H1 (cell line): ENCODE results near the gene KCP. TPM values are rescaled to one million over a fixed set of nuclear protein-coding genes. Genes with fewer than 3 reads are reported as not detected.

Source experiments
- CTCF ChIA-PET: fragments of 300-600 bp; sonication (Branson Sonifier 250); formaldehyde crosslinking; loops from one replicate; lab custom pipeline; 2021; ENCODE audit not compliant: partially characterized antibody; lab: Charles Lee
- POLR2A ChIA-PET: fragments of 300-600 bp; sonication (Branson Sonifier 250); formaldehyde crosslinking; loops from one replicate; lab custom pipeline; 2021; ENCODE audit warnings: inconsistent platforms; ENCODE audit not compliant: partially characterized antibody; lab: Charles Lee
- DNase-seq, 2 experiments: peaks; one replicate each; pipeline versions ENCODE4 v3.0.0 to v3.0.0-alpha.2; 2010 to 2022; ENCODE audit warnings: low spot score in 2 of 2, low read depth in 1 of 2, mixed read lengths in 1 of 2
- FAIRE-seq: peaks from 2 replicates; lab custom pipeline; 2011; peaks lifted over from hg19 to GRCh38; lab: Jason Lieb, UNC
- H2AFZ ChIP-seq: 2 replicates; pipeline ENCODE4 v1.8.1; 2012; ENCODE audit warnings: low read length, inconsistent platforms
- H2AK5ac ChIP-seq: 2 replicates; pipeline ENCODE4 v1.6.1; 2013; ENCODE audit warnings: low read depth, low read length
- H2BK120ac ChIP-seq: replicated peaks from 2 replicates; pipeline ENCODE3; 2013; ENCODE audit warnings: low read depth, low read length, inconsistent platforms
- H2BK12ac ChIP-seq: 2 replicates; pipeline ENCODE4 v1.6.1; 2013; ENCODE audit warnings: low read depth, low read length
- H2BK15ac ChIP-seq: 2 replicates; pipeline ENCODE4 v1.6.1; 2013; ENCODE audit warnings: low read length
- H2BK20ac ChIP-seq: 2 replicates; pipeline ENCODE4 v1.6.1; 2013; ENCODE audit warnings: low read length
- H2BK5ac ChIP-seq: 2 replicates; pipeline ENCODE4 v1.6.1; 2013; ENCODE audit warnings: low read depth, low read length
- H3K14ac ChIP-seq: 2 replicates; pipeline ENCODE4 v1.6.1; 2013; ENCODE audit warnings: inconsistent platforms; ENCODE audit not compliant: insufficient read length
- H3K18ac ChIP-seq: 2 replicates; pipeline ENCODE4 v1.6.1; 2013; ENCODE audit warnings: low read length; ENCODE audit errors: extremely low read depth
- H3K23ac ChIP-seq: 2 replicates; pipeline ENCODE4 v1.6.1; 2013; ENCODE audit warnings: inconsistent platforms; ENCODE audit not compliant: insufficient read length
- H3K23me2 ChIP-seq: 2 replicates; pipeline ENCODE4 v1.6.1; 2013; ENCODE audit warnings: low read depth, low read length
- H3K27ac ChIP-seq: 2 replicates; pipeline ENCODE4 v1.6.1; 2011; ENCODE audit warnings: low read depth, low read length, inconsistent platforms
- H3K27me3 ChIP-seq, 4 experiments: replicated peaks in 1 of 4; 1 replicate in 1 of 4; 2 replicates in 3 of 4; pipeline versions ENCODE4 v1.6.1 to v1.8.1; 2011 to 2013; ENCODE audit warnings: low read length in 3 of 4, mild to moderate bottlenecking in 3 of 4, inconsistent platforms in 2 of 4, mixed read lengths in 2 of 4, moderate library complexity in 1 of 4; ENCODE audit not compliant: control insufficient read depth in 3 of 4, insufficient read depth in 3 of 4; ENCODE audit errors: extremely low read depth in 1 of 4
- H3K36me3 ChIP-seq, 4 experiments: 2 replicates each; pipeline versions ENCODE4 v1.6.1 to v1.8.1; 2011 to 2013; ENCODE audit warnings: mild to moderate bottlenecking in 4 of 4, low read length in 3 of 4, moderate library complexity in 2 of 4, control low read depth in 1 of 4, inconsistent platforms in 1 of 4; ENCODE audit not compliant: insufficient read depth in 4 of 4, control insufficient read depth in 2 of 4
- H3K4ac ChIP-seq: replicated peaks from 2 replicates; pipeline ENCODE3; 2013; ENCODE audit warnings: low read length, low read depth, mixed read lengths, inconsistent platforms; ENCODE audit not compliant: insufficient read length
- H3K4me1 ChIP-seq, 4 experiments: replicated peaks in 1 of 4; 1 replicate in 1 of 4; 2 replicates in 3 of 4; pipeline versions ENCODE4 v1.6.1 to v1.8.1; 2011 to 2013; ENCODE audit warnings: low read length in 3 of 4, inconsistent platforms in 2 of 4, mixed read lengths in 1 of 4; ENCODE audit not compliant: insufficient read depth in 4 of 4, control insufficient read depth in 3 of 4
- H3K4me2 ChIP-seq, 2 experiments: 2 replicates each; pipeline versions ENCODE4 v1.6.1 to v1.8.1; 2011 to 2013; ENCODE audit warnings: low read depth in 2 of 2, low read length in 2 of 2, control low read depth in 1 of 2, inconsistent platforms in 1 of 2, mild to moderate bottlenecking in 1 of 2; ENCODE audit not compliant: insufficient read depth in 1 of 2
- H3K4me3 ChIP-seq, 4 experiments: fragments of 200-600, 300-600 bp in 1 of 4; sonication (generic), shearing (Covaris generic), sonication (Bioruptor Twin) in 1 of 4; 2 replicates each; pipeline versions ENCODE4 v1.5.1 to v1.8.1; 2011 to 2016; ENCODE audit warnings: low read length in 4 of 4, low read depth in 3 of 4, control low read depth in 2 of 4, inconsistent platforms in 2 of 4, mild to moderate bottlenecking in 2 of 4, mixed read lengths in 1 of 4, moderate library complexity in 1 of 4; ENCODE audit not compliant: insufficient read depth in 2 of 4; ENCODE audit errors: extremely low read depth in 1 of 4
- H3K56ac ChIP-seq: replicated peaks from 2 replicates; pipeline ENCODE3; 2013; ENCODE audit warnings: low read depth, mild to moderate bottlenecking, mixed read lengths, low read length, inconsistent platforms; ENCODE audit not compliant: insufficient read length
- H3K79me1 ChIP-seq: 2 replicates; pipeline ENCODE4 v1.6.1; 2013; ENCODE audit warnings: low read depth, low read length, control low read depth
- H3K79me2 ChIP-seq, 2 experiments: 2 replicates each; pipeline versions ENCODE4 v1.6.1 to v1.8.1; 2012 to 2013; ENCODE audit warnings: low read length in 2 of 2, mild to moderate bottlenecking in 2 of 2, inconsistent platforms in 1 of 2; ENCODE audit not compliant: insufficient read depth in 2 of 2, control insufficient read depth in 1 of 2
- H3K9ac ChIP-seq, 4 experiments: replicated peaks in 1 of 4; 1 replicate in 1 of 4; 2 replicates in 3 of 4; pipeline versions ENCODE4 v1.6.1 to v1.8.1; 2011 to 2013; ENCODE audit warnings: low read depth in 3 of 4, low read length in 3 of 4, control low read depth in 2 of 4, mild to moderate bottlenecking in 2 of 4, moderate library complexity in 2 of 4, inconsistent platforms in 1 of 4; ENCODE audit errors: extremely low read depth in 1 of 4
- H3K9me3 ChIP-seq, 2 experiments: 2 replicates each; pipeline versions ENCODE4 v1.6.1 to v1.8.1; 2012 to 2013; ENCODE audit warnings: mild to moderate bottlenecking in 2 of 2, moderate library complexity in 2 of 2, control low read depth in 1 of 2, inconsistent platforms in 1 of 2, low read depth in 1 of 2, low read length in 1 of 2, mixed read lengths in 1 of 2; ENCODE audit not compliant: insufficient read depth in 2 of 2
- H4K20me1 ChIP-seq, 2 experiments: replicated peaks in 1 of 2; 2 replicates each; pipeline versions ENCODE3 to v1.8.1; 2011 to 2013; ENCODE audit warnings: inconsistent platforms in 2 of 2, low read length in 2 of 2, mild to moderate bottlenecking in 1 of 2; ENCODE audit not compliant: insufficient read depth in 2 of 2, control insufficient read depth in 1 of 2
- H4K5ac ChIP-seq: 2 replicates; pipeline ENCODE4 v1.6.1; 2013; ENCODE audit warnings: low read length, low read depth, mixed read lengths, inconsistent platforms; ENCODE audit not compliant: insufficient read length
- H4K8ac ChIP-seq: 2 replicates; pipeline ENCODE4 v1.8.0; 2013; ENCODE audit warnings: mild to moderate bottlenecking, moderate library complexity, low read length, inconsistent platforms; ENCODE audit not compliant: insufficient read depth; ENCODE audit errors: extremely low read depth
- H4K91ac ChIP-seq: replicated peaks from 2 replicates; pipeline ENCODE3; 2013; ENCODE audit warnings: low read length, mixed read lengths, inconsistent platforms; ENCODE audit not compliant: insufficient read length
- ASH2L ChIP-seq: fragments of 200-600, 300-600 bp; sonication (generic); IDR thresholded peaks from one replicate; pipeline ENCODE4 v1.7.1; 2017; ENCODE audit warnings: low read length
- WGBS, 2 experiments: shearing (Covaris generic) in 1 of 2; methylation state at CpG; one replicate each; pipeline versions ENCODE4 v1.1.6 to v1.1.7; 2013 to 2015; ENCODE audit warnings: low lambda C conversion rate in 2 of 2, mixed read lengths in 2 of 2, inconsistent platforms in 1 of 2, low coverage in 1 of 2, missing lambda C conversion rate in 1 of 2; ENCODE audit not compliant: insufficient replicate concordance in 2 of 2, insufficient coverage in 1 of 2, insufficient read length in 1 of 2; ENCODE audit errors: extremely low coverage in 1 of 2, missing lambda C conversion rate in 1 of 2; 5-methylcytosine and 5-hydroxymethylcytosine counted together
- polyA plus RNA-seq, 7 experiments: library from polyadenylated mRNA; depleted of rRNA in 3 of 7; stranded (reverse) in 5 of 7; unstranded in 2 of 7; fragments of >200 nt in 5 of 7; fragments of 200-250 nt in 2 of 7; gene quantifications; 1 replicate in 5 of 7; 2 replicates in 1 of 7; 4 replicates in 1 of 7; pipeline versions ENCODE4 v1.2.1 to v1.2.3, GENCODE V29; 2011 to 2013; ENCODE audit warnings: missing spikeins in 2 of 7, mixed read lengths in 2 of 7
- total RNA-seq: library from RNA; stranded (reverse); fragmentation: NEBNext Ultra II Directional; extraction: Animal tissue kit (Norgen Biotek cat#: 25700); gene quantifications from 2 replicates; pipeline ENCODE4 v1.2.1, GENCODE V29; 2021

The KCP gene
- total and polyA plus RNA-seq, 2 of the 8 experiments (the other 6 are each of a cell fraction or from before 2014, with no cell fraction given), result 1.3 to 2.0 TPM

- ChIA-PET CTCF (interaction anchor here (0.5 to 10.2 kb wide), 14 partner anchors 9 to 117 kb away, joined by 3 to 189 read pairs (median 4); no protein-coding TSS in a partner anchor), POLR2A (interaction anchor here (0.7 to 1.6 kb wide), 7 partner anchors 8 to 28 kb away, joined by 3 to 5 read pairs (median 4); no protein-coding TSS in a partner anchor)
- no peaks in the 10 kb centered on the region for H3K27me3 ChIP-seq
- no peak overlapping the region for H3K4me2 ChIP-seq
- no peak overlapping the region for H2AFZ ChIP-seq
- H3K18ac ChIP-seq, result no peak overlapping the region
- no peak overlapping the region for H2BK120ac ChIP-seq
- H3K56ac ChIP-seq, result no peak overlapping the region
- no peak overlapping the region for H3K4ac ChIP-seq
- H3K14ac ChIP-seq, result no peak overlapping the region
- DNase-seq (no peak), FAIRE-seq (no peak)
- TF ChIP-seq ASH2L, result no peak
- peaks cover 7% of the 10 kb centered on the region for H3K23me2 ChIP-seq
- H2BK15ac ChIP-seq, result no peak overlapping the region
- no peak overlapping the region for H3K4me3 ChIP-seq
- no peaks in the 10 kb centered on the region for H3K9me3 ChIP-seq
- no peak overlapping the region for H2BK5ac ChIP-seq
- H3K27ac ChIP-seq, result no peak overlapping the region; the same call in 1 of the 2 replicates
- H2BK20ac ChIP-seq, result no peak overlapping the region
- H4K91ac ChIP-seq, result no peak overlapping the region
- no peaks in the 10 kb centered on the region for H3K36me3 ChIP-seq
- no peak overlapping the region; the same call in 1 of the 2 replicates for H4K8ac ChIP-seq
- H3K79me2 ChIP-seq, result no peaks in the 10 kb centered on the region
- no peak overlapping the region for H2AK5ac ChIP-seq
- peak overlapping the region; percentile 10 for H4K5ac ChIP-seq
- H3K23ac ChIP-seq, result no peak overlapping the region
- WGBS, 2 experiments, result 84% methylated on average over 12 of the region's 12 CpGs; no CpG with 5 or more reads in 1 of the 2 experiments
- no peaks in the 10 kb centered on the region for H3K79me1 ChIP-seq
- H3K9ac ChIP-seq, result no peak overlapping the region
- 0 out of 2 replicates have a peak overlapping the region, but pooled peaks have one; percentile 9 for H2BK12ac ChIP-seq
- peaks cover 0 to 2% of the 10 kb centered on the region in 2 experiments for H4K20me1 ChIP-seq
- H3K4me1 ChIP-seq, result peaks cover 0 to 12% (median 5%) of the 10 kb centered on the region in 4 experiments; a peak in 5 of 7 replicates
Measured at GRCh38 chr7:128859232-128860157, 51.0 kb downstream of the KCP start.
